ENCODE measurements around the gene IMMP2L.
"Not testable (repeated sequence)": the region's sequence is repeated elsewhere in the genome, so short reads cannot be mapped to it uniquely, and the experiment has no call there.

IMMP2L gene

DNA sequence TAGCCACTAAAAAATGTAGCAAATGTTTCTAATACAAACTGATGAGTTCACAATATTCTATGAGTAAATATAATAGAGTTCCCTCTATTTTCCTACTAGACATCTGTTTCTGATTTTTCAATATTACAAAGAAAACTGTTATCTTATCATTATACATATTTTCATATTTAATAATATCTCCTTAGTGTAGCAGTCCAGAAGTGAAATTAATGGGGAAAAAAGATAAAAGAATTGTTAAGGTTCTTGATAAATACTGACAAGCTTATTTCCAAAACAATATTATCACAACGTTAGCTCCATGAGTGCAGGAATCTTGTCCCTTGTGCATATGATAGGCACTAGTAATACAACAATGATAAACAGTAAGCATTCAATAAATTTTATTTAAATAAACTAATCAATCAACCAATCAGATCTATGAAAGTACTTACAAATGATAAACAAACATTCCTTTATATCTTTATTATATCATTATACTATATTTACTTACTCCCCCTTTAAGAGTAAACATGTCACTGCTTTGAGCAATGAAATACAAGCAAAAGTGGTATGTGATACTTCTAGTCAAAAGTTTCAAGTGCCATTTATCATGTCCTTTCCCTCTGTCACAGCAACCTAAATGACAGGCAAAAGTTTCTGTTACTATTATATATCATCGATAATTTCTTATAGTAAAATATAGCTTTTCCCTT is 103.1 kb downstream of the IMMP2L start:
- DNase-seq = no peak

DNA sequence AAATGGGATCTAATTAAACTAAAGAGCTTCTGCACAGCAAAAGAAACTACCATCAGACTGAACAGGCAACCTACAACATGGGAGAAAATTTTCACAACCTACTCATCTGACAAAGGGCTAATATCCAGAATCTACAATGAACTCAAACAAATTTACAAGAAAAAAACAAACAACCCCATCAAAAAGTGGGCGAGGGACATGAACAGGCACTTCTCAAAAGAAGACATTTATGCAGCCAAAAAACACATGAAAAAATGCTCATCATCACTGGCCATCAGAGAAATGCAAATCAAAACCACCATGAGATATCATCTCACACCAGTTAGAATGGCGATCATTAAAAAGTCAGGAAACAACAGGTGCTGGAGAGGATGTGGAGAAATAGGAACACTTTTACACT is 111.6 kb downstream of the IMMP2L start:
- not testable (repeated sequence) for DNase-seq

DNA sequence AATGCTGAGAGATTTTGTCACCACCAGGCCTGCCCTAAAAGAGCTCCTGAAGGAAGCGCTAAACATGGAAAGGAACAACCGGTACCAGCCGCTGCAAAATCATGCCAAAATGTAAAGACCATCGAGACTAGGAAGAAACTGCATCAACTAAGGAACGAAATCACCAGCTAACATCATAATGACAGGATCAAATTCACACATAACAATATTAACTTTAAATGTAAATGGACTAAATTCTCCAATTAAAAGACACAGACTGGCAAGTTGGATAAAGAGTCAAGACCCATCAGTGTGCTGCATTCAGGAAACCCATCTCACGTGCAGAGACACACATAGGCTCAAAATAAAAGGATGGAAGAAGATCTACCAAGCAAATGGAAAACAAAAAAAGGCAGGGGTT is 114.8 kb downstream of the IMMP2L start:
- DNase-seq = not testable (repeated sequence)

DNA sequence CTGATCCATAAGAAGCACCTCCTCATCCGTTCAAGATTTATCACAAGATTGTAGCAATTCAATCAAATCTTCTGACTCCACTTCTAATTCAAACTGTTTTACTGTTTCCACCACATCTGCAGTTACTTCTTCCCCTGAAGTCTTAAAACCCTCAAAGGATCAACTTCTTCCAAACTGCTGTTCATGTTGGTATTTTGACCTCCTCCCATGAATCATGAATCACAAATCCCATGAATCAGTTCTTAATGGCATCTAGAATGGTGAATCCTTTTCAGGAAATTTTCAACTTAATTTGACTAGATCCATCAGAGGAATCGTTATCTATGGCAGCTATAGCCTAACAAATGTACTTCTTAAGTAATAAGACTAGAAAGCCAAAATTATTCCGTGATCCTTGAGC is 122.3 kb downstream of the IMMP2L start:
- DNase-seq = no peak

DNA sequence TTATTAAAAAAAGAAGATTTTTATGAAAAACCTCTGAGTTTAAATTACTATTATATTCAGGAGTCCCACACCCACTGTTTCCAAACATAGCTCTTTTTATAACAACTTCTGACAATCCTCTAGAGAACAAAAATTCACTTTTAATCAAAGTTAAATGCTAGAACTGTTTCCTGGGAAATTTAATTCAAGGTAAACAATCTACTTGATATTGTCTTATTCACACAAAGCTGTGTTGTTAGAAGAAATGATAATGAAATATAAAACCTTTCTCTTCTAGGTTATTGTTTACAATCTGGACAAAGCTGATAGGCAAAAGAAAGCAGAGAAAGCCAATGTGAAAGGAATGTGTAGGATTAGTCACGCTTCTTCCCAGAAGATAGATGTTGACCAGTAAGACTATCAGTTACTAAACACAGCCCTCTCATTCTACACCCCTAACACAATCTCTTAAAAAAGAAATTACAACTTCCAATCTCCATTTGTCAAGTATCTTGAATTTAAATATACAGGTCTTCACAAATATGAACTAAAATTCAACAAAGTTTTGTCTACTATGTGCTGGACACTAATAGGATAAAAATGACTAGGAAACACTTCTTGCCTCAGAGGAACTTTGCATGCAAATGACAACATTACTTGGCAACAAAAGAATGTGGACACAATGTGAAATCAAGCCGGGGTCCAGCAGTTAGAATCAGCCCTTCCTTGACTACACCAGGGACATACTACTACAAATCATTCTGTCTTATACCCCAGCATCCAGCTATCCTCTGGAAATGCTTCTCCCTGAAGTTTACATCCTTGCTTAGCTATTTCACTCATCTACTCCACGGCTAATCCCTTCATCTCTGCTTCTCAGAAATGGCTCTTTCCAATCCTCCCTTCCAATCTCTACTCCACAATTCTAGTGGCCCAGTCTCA is 123.7 kb downstream of the IMMP2L start:
- DNase-seq = no peak

DNA sequence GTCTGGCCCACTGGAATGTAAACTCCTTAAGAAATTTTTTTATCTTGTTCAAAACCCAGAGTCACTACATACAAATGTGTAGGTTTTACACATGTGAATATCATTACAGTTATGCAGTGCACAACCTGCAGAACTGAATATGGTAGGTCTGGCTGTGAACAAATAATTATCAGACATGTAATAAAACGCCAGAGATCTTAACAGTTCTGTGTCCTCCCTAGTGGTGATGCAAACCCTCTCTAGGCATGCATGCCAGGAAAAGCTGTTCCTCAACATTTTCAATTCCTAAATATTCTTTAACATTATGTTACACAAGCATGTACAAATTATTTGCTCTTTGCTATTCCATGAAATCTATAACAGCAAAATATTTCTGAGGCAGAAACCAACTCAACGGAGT is 124.6 kb downstream of the IMMP2L start:
- no peak for DNase-seq

DNA sequence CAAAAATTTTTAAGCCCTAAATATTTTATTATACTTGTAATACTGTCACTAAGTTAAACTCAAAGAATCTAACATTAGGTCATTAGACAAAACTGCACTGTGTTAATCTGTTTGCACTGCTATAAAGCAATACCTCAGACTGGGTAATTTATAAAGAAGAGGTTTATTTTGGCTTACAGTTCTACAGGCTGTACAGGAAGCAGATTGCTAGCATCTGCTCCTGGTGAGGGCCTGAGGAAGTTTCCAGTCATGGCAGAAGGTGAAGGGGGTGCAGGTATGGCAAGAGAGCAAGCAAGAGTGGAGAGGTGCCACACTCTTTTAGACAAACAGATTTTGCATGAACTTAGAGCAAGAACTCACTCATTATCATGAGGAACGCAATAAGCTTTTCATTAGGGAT is 125.7 kb downstream of the IMMP2L start:
- DNase-seq = no peak

DNA sequence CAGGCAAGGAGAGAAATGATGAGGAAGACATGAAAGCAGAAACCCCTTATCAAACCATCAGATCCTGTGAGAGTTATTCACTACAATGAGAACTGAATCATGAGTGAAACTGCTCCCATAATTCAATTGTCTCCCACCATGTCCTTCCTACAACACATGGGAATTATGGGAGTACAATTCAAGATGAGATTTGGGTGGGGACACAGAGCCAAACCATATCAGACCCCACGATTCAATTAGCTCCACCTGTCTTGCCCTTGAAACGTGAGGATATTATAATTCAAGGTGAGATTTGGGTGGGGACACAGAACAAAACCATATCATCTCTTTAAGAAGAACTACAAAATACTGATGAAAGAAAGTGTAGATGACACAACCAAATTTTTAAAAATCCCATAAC is 128.9 kb downstream of the IMMP2L start:
- DNase-seq = no peak

DNA sequence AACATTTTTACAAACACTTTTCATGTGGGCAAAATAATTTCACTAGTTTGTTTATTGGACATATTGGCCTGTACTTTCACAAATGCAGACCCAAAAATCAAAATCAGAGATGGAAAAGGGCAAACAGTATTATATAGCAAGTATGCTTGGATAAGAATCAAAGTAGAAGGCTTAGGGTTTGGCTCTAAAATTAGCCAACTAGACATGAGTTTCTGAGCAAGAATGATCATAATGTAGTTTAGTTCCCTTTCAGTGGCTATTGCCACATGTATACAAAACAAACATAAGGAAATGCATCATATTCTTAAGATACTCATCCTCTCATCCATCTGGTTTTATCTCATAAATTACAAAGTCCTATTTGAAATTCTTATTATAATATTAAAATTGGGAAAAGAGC is 132.5 kb downstream of the IMMP2L start:
- DNase-seq = no peak

DNA sequence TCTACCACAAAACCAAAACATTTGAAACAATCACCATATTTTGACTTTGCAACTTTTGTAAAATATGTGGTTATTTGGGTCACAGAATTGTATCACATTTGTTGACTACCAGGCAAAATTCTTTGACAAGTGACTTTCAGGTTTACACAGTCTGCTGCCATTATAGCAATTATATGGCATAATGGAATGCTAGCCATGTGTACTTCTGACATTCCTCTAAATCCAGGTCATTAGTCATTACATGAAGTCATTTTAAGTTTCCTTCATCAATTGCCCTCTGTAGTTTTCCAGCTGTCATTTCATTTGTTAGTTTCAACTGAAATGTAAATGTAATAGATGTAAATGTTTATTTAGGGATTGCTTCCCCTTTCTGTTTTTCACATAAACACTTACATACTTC is 137.5 kb downstream of the IMMP2L start:
- no peak for DNase-seq

DNA sequence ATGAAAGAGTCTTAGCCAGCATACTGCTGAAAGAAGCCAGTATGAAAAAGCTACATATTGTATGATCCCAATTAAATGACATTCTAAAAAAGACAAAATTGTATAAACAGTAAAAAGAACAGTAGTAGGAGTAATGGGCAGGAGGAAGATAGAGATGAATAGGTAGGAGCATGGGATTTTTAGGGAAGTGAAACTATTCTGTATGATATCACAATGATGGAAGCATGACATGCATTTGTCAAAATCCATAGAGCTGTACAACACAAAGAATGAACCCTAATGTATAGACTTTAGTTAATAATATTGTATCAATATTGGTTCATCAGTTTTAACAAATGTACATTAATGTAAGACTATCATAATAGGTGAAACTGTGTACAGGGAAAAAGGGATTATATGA is 147.9 kb downstream of the IMMP2L start:
- DNase-seq = no peak

DNA sequence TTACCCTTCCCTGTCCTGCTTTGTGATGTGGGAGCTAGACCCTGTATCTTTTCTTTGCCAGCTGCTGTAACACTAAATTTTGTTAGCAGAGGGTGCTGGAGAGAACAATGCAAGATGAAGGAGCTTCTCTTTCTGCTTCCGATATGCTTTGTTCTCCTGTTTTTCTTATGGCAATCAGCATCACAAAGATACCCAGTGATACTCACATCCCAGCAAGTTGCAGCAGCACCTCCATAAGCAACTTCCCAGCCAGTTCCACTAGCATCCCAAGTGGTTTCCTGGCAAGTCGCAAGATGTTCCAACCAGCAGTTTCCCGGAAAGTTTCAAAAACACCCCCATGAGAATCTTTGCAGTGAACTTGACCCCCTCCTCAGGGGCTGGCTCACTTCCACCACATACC is 148.6 kb downstream of the IMMP2L start:
- no peak for DNase-seq

DNA sequence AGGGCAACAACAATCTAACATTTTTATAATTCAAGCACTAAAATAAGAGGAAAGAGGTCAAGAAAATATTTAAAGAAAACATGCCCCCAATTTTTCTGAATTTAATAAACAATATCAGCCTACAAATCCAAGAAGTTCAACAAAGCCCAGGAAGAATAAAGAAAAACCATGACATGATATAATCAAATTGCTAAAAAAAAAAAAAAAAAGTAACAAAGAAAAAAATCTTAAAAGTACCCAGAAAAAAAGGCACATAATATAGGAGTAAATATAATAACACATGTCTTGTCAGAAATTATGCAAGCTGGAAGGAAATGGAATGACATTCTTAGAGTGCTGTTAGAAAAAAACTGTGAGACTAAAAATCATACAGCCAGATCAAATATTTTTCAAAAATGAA is 151.4 kb downstream of the IMMP2L start:
- no peak for DNase-seq

DNA sequence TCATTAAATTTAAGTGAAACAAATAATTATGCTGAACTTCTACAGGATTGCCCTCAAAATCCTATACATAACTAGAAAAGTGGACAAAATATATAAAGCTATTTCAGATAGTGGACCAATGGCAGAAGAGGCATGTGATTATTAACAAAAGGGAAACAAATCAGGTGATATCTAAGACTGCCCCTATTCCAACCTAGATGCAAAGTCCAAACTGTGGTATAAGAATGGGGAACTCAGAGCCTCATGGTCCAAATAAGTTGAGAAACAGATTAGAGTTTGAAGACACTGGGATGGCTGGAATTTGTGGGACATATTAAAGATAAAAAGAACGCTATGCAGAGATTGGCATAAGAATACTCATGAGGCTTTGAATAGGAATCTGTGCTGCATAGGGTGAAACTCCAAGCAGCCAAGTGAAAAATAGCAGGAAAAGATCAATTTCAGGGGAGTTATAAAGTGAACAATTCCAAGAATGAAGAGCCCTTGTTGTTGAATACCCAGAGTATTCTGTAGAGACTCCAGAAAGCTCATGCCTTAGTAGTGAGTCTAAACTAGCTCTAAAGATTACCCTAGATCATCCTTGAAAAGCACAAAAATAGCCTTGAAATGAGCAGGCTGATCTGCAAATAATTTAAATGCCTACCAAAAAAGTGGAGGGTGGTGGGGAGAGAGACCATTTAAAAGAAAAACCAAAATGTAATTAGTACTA is 152.4 kb downstream of the IMMP2L start:
- DNase-seq = no peak

DNA sequence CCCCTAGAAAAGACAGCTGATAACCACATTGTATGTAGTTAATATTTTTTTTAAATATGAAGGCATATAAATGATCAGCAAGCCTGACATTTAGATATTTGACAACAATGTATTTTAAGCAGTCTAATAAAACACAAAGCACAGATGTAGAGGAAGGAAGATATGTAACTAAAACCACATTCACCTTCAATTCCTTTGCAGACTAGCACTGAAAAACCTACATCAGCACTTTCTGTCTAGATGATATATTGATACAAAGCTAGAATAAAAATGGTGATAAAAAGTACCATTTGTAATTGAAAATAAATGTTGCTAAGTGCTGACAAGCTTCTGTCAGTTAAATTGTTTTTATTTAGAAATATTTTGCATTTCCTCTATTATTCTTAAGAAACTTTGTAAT is 153.6 kb downstream of the IMMP2L start:
- no peak for DNase-seq

DNA sequence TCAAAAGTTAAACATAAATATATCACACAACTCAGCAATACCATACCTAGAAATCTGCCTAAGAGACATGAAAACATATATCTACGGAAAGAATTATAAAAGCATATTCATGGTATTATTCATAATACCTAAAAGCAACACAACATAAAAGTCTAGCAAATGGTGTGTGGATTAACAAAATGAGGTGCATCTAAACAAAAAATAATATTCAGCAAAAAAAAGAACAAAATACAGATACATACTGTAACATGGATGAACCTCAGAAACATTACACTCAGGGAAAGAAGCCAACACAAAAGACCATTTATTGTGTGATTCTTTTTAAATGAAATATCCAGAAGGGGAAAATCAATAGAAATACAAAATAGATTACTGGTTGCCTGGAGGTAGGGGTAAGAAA is 155.0 kb downstream of the IMMP2L start:
- no peak for DNase-seq

DNA sequence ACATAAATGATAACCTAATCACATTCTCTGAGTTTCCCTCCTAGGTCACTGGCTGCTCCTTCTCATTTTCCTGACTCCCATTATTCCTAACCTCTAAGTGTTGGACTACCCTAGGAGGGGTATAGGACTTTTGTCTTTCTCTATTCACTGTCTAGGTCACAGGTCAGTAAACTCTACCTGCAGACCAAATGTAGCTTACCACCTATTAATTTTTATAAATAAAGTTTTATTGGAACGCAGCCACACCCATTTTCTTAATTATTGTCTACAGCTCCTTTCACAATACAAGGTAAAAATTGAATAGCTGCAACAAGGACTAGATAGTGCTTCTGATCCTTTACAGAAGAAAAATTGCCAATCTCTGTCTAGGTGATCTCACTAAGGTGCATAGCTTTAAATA is 156.7 kb downstream of the IMMP2L start:
- no peak for DNase-seq

DNA sequence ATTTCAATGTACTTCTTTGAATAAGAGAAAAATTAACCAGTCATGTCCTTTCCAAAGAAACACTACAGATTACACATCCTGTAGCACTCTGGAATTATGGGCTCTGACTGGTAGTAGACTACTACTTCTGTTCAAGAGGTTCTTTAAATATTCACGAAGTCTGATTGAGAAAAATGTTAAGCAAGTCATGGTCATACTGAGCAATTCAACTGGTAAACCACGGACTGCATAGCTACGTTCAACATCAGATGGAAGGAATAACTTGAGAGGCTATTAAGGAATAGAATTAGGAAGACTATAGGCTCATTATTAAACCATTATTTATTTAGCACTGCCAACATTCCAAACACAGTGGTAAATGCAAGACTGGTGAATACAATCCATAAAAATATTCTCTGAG is 160.8 kb downstream of the IMMP2L start:
- DNase-seq = no peak

DNA sequence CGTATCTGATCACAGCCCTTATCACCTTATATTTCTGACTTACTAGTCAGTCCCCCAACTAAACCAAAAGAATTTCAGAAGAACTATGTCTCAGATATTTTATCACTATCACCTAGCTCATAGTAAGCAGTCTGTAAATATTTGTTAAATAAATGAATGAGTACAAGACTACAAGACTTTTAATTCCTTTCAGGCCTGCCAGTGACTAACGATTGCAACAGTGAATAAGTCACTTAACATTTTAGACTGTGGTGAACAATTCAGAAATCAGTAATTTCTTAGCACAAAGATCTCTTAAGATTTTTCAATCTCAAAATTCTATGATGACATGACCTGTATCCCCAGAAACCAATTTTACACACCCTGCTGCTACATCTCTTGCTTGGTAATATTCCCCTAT is 162.2 kb downstream of the IMMP2L start:
- no peak for DNase-seq

DNA sequence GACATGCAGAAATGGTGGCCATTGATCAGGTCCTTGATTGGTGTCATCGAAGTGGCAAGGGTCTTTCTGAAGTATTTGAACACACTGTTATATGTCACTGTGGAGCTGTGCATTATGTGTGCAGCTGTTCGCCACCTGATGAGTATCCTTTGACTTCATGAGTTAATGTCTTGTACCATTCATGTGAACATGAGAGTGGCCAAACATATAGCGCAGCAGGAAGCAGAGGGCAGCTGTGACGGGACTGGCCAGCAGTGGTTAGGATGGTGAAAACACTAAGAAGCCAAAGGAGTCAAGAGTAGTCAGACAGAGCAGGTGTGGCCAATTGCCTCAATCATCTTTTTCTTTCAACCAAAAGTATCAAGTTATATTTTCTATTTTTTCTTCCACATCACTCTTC is 167.4 kb downstream of the IMMP2L start:
- DNase-seq = no peak

DNA sequence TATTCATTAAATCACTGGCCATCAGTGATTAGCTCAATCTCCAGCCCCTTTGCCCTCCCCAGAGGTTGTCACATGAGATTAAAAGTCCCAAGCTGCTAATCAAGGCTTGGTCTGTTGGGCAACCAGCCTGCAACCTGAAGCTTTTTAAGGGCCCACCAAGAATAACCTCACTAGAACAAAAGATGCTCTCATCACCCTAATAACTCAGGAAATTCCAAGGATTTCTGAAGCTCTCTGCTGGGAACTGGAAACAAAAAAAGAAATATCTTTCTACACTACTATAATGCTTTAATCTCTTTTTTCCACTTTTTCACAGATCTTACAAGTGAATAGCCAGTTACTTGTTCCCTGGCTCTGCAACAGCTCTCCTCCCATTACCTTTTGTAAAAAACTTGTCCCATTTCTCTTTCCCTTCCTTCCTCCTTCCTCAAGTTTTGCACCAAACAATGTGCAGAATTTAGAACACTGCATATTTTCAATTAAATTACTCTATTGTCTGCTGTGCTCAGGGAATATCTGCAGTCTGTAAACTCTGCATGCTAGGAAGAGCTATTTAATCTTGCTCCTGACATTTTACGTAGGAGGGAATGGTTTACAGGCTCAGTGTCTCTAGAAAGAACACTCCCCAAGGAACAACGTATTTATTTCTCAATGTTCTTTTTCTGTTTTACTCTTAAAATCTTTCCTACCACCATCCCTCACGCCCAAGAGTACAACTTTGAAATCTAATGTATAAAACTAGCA is 169.1 kb downstream of the IMMP2L start:
- DNase-seq = no peak

DNA sequence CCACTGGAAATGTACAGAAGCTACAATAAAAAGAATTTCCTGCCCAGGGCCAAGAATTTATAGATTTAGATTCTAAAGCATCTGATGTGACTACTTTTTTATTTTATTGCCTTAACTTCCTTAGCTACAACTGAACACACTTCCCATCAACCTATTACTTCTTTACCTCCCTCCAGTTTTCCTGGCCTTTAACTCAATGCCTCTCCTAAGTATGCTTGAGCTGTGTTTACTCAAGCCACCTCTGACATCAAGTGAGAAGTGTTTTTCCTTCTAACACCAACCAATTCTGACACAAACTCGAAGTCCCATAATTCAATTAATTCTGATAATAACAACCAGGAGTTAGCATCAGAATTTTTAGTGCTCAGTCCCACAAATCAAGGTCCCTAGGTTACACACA is 170.0 kb downstream of the IMMP2L start:
- DNase-seq = no peak

DNA sequence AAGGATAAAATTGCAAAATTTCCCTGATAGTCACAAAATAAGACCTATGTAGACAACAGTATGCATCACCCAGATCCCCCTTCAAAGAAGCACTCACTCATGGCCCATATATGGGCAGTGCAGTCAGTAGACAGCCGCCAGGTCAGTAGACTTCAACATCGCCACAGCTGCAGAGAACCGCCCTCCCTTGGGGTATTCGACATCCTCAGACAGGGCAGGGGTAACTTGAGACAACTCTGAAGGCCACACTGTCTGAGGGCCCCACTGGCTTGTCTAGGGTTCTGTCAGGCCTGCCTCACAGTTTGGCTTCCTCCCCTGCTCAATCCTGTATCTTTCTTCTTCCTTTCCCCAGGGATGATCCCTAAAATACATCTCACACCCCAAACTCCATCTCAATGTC is 172.3 kb downstream of the IMMP2L start:
- no peak for DNase-seq

All from effector CD8-positive, alpha-beta T cell (primary cell).